Fibroblast of skin of abdomen (primary cell): ENCODE data around the gene STK35.

Experiments used
- DNase-seq: peaks from one replicate; pipeline ENCODE4 v3.0.0-alpha.2; 2013

STK35 gene

GRCh38 chr20:2136275-2136674 is 34.6 kb downstream of the STK35 start:
- no peak for DNase-seq

- DNase-seq: peak; percentile 78
Measured at GRCh38 chr20:2137552-2138201, 36.0 kb downstream of the STK35 start.

- DNase-seq: no peak
Measured at GRCh38 chr20:2138396-2138795, 36.8 kb downstream of the STK35 start.

GRCh38 chr20:2139250-2139649 is 37.6 kb downstream of the STK35 start:
- DNase-seq: no peak

GRCh38 chr20:2139736-2140135 is 38.1 kb downstream of the STK35 start:
- no peak for DNase-seq

- DNase-seq: no peak
Measured at GRCh38 chr20:2140561-2140960, 38.9 kb downstream of the STK35 start.

GRCh38 chr20:2141600-2142575 is 40.3 kb downstream of the STK35 start:
- no peak for DNase-seq

- no peak for DNase-seq
Measured at GRCh38 chr20:2142649-2143048, 41.0 kb downstream of the STK35 start.

GRCh38 chr20:2143594-2143993 is 42.0 kb downstream of the STK35 start:
- DNase-seq: no peak

- DNase-seq: no peak
Measured at GRCh38 chr20:2144850-2145249, 43.2 kb downstream of the STK35 start.

- DNase-seq: no peak
Measured at GRCh38 chr20:2145376-2145775, 43.7 kb downstream of the STK35 start.

- DNase-seq: no peak
Measured at GRCh38 chr20:2146080-2146867, 44.6 kb downstream of the STK35 start.

GRCh38 chr20:2149507-2149906 is 47.9 kb downstream of the STK35 start:
- peak; percentile 23 for DNase-seq

- no peak for DNase-seq
Measured at GRCh38 chr20:2150660-2151059, 49.0 kb downstream of the STK35 start.

GRCh38 chr20:2151858-2152281 is 50.2 kb downstream of the STK35 start:
- DNase-seq: peak; percentile 60

GRCh38 chr20:2152317-2152716 is 50.7 kb downstream of the STK35 start:
- no peak for DNase-seq

- no peak for DNase-seq
Measured at GRCh38 chr20:2153326-2153725, 51.7 kb downstream of the STK35 start.

GRCh38 chr20:2156224-2156623 is 54.6 kb downstream of the STK35 start:
- no peak for DNase-seq

- no peak for DNase-seq
Measured at GRCh38 chr20:2156666-2157624, 55.3 kb downstream of the STK35 start.

GRCh38 chr20:2162125-2162822 is 60.6 kb downstream of the STK35 start:
- no peak for DNase-seq

- DNase-seq: no peak
Measured at GRCh38 chr20:2162823-2163166, 61.2 kb downstream of the STK35 start.
